ENCODE data around the gene MDFIC2.

Gene MDFIC2

GRCh38 chr3:70312336-70312735, at the start of gene MDFIC2:
MDFIC2 (minus strand) TSS chr3:70312638; CDS start chr3:70311973, 665 bp downstream.
- Histone ChIP-seq H3K4me3 (ENCODE audit: severe bottlenecking) (no peak within 1 kb of the TSS), H3K9me3 (ENCODE audit: severe bottlenecking) (no peaks in the 10 kb centered on the region), H3K27me3 (ENCODE audit: insufficient read depth, poor library complexity, severe bottlenecking) (peaks cover 6% of the 10 kb centered on the region), H3K27ac (ENCODE audit: poor library complexity, severe bottlenecking) (no peak within 1 kb of the TSS), H3K36me3 (ENCODE audit: low read depth) (no peaks in the 10 kb centered on the region), H3K4me1 (ENCODE audit: insufficient read depth, poor library complexity, severe bottlenecking) (no peaks in the 10 kb centered on the region)
- TF ChIP-seq, protein P1, sequence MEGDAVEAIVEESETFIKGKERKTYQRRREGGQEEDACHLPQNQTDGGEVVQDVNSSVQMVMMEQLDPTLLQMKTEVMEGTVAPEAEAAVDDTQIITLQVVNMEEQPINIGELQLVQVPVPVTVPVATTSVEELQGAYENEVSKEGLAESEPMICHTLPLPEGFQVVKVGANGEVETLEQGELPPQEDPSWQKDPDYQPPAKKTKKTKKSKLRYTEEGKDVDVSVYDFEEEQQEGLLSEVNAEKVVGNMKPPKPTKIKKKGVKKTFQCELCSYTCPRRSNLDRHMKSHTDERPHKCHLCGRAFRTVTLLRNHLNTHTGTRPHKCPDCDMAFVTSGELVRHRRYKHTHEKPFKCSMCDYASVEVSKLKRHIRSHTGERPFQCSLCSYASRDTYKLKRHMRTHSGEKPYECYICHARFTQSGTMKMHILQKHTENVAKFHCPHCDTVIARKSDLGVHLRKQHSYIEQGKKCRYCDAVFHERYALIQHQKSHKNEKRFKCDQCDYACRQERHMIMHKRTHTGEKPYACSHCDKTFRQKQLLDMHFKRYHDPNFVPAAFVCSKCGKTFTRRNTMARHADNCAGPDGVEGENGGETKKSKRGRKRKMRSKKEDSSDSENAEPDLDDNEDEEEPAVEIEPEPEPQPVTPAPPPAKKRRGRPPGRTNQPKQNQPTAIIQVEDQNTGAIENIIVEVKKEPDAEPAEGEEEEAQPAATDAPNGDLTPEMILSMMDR (IDR thresholded peaks at IDR 0.05; ENCODE audit: poor library complexity, severe bottlenecking): no peak
- no peak for ATAC-seq (ENCODE audit: low read depth)
- no peak for DNase-seq (ENCODE audit: low spot score)

DNA sequence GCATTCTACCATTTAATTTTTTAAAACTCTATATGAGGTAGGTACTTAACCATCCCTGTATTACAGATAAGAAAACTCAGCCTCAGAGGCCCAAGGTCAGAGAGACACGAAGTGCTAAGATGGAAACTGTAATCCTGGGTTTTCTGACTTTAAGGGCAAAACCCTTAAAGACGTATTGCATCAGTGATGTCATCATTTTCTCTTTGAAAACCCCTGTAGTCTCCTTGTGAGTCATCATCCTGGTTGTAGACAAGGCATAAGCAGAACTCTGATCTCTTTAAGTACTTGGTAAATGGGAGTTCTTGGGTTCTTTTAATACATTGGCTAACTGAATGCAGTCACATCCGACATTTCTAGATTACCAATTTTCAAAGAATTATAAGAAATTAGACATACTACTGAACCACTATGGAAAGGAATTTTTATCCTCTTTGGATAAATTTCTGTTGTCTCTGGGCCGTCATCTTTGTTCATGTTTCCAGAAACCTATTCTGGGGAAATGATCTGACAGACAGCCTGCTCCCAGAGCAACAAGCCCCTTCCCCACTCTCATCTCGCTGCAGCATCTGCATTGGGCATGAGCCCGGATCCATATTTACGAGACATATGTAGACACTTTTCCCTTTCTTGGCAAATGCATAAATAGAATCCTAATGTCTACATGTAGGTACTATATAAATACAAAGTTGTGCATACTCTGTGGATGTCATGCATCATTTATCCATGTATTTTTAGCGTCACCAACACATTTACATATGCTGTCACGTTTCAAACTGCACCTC, 48.7 kb upstream of the MDFIC2 start:
- Histone ChIP-seq H3K36me3 (ENCODE audit: low read depth) (no peaks in the 10 kb centered on the region), H3K4me3 (ENCODE audit: severe bottlenecking) (no peak overlapping the region), H3K27me3 (ENCODE audit: insufficient read depth, poor library complexity, severe bottlenecking) (peaks cover 17% of the 10 kb centered on the region), H3K27ac (ENCODE audit: poor library complexity, severe bottlenecking) (no peak overlapping the region), H3K4me1 (ENCODE audit: insufficient read depth, poor library complexity, severe bottlenecking) (no peaks in the 10 kb centered on the region), H3K9me3 (ENCODE audit: severe bottlenecking) (no peaks in the 10 kb centered on the region)
- ATAC-seq (ENCODE audit: low read depth): no peak
- TF ChIP-seq, protein P1 (IDR thresholded peaks at IDR 0.05; ENCODE audit: poor library complexity, severe bottlenecking): no peak
- no peak for DNase-seq (ENCODE audit: low spot score)

DNA sequence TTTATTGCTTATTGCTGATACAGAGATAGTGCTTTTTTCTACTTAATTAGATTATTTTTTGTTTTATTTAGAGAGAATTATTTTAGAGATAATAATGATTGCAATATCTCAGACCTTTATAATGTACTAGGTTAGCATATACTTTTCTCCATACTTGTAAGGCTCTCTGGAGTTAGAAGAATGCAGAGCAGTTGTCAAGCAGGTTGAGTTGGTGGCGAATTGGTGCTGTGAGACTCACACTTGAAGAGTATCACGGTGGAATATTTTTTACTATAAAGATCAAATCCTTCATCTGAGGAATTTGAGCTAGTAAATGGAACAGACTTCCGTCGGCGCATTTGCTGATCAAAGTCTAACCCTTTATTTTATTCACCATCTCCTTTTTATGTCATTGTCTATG, 47.3 kb upstream of the MDFIC2 start:
- Histone ChIP-seq H3K9me3 (ENCODE audit: severe bottlenecking) (no peaks in the 10 kb centered on the region), H3K27me3 (ENCODE audit: insufficient read depth, poor library complexity, severe bottlenecking) (peaks cover 17% of the 10 kb centered on the region), H3K4me3 (ENCODE audit: severe bottlenecking) (no peak overlapping the region), H3K36me3 (ENCODE audit: low read depth) (no peaks in the 10 kb centered on the region), H3K27ac (ENCODE audit: poor library complexity, severe bottlenecking) (no peak overlapping the region), H3K4me1 (ENCODE audit: insufficient read depth, poor library complexity, severe bottlenecking) (no peaks in the 10 kb centered on the region)
- DNase-seq (ENCODE audit: low spot score) (no peak), ATAC-seq (ENCODE audit: low read depth) (no peak)
- TF ChIP-seq, protein P1 (IDR thresholded peaks at IDR 0.05; ENCODE audit: poor library complexity, severe bottlenecking): no peak

GRCh38 chr3:70358978-70359580, 46.6 kb upstream of the MDFIC2 start:
- DNase-seq (ENCODE audit: low spot score): no peak
- H3K36me3 ChIP-seq (ENCODE audit: low read depth): no peaks in the 10 kb centered on the region

More at GRCh38 chr3:70358978-70359580, 46.6 kb upstream of the MDFIC2 start:
- Histone ChIP-seq H3K9me3 (ENCODE audit: severe bottlenecking) (no peaks in the 10 kb centered on the region), H3K4me3 (ENCODE audit: severe bottlenecking) (no peak overlapping the region), H3K27ac (ENCODE audit: poor library complexity, severe bottlenecking) (no peak overlapping the region), H3K27me3 (ENCODE audit: insufficient read depth, poor library complexity, severe bottlenecking) (peaks cover 17% of the 10 kb centered on the region), H3K4me1 (ENCODE audit: insufficient read depth, poor library complexity, severe bottlenecking) (no peaks in the 10 kb centered on the region)
- TF ChIP-seq, protein P1 (IDR thresholded peaks at IDR 0.05; ENCODE audit: poor library complexity, severe bottlenecking): peak; percentile 79
- no peak for ATAC-seq (ENCODE audit: low read depth)

Measured in RWPE2 (cell line).